GM18502 (cell line): ENCODE data around the gene IL20RA.

Source experiments
- ATAC-seq: cut with Tn5 transposase; IDR thresholded peaks from one replicate; pipeline ENCODE4 v1.9.1; 2021; ENCODE audit warnings: mild to moderate bottlenecking; ENCODE audit not compliant: unreplicated experiment, poor library complexity

The IL20RA gene

DNA sequence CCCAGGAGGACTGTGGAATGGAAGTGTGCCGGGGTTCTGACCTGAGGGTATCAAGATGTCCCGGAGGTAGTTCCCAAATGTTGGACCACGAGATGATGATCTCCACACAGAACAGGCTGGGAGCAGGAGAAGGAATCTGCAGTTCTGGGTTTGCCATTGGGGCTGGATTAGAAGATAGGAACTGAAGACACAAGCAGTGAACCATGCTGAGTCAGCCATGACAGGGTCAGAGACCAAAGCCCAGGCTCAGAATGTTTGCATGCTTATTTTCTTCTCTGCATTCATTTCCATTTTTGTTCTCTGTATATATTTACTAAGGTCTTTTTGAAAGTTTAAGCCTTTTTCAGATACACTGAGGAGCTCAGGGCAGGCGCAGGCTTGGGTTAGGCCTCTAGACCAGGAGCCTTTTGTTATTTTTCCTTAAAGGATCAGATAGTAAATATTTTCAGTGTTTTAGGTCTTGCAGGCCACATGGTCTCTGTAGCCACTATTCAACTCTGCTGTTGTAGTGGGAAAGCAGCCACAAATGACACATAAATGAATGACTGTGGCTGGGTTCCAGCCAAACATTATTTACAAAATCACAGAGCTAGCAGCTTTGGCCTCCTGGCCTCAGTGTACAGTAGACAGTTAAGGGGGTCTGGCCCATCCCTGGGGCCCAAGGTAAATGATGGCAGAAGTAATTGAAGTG, 94.2 kb downstream of the IL20RA start:
- ATAC-seq, result no peak
